Upper lobe of left lung (tissue), 4 donors: ENCODE measurements around the gene YPEL3.

Experiments used
- CTCF ChIP-seq, 6 experiments: fragments of 450-650 bp in 4 of 6; fragments of 200-600 bp in 2 of 6; sonication (generic) in 2 of 6; IDR thresholded peaks; one replicate each; pipeline ENCODE4 v1.5.1; 2016 to 2019; ENCODE audit warnings: antibody characterized with exemption in 6 of 6
- EP300 ChIP-seq, 4 donors: sonication (generic); formaldehyde crosslinking; IDR thresholded peaks; one replicate each; pipeline ENCODE4 v1.5.1; 2017; ENCODE audit warnings: antibody characterized with exemption in 4 of 4, control low read depth in 2 of 4
- POLR2A ChIP-seq, 4 donors: fragments of 450-650 bp; IDR thresholded peaks; one replicate each; pipeline ENCODE4 v1.5.1; 2016 to 2017; ENCODE audit warnings: antibody characterized with exemption in 4 of 4, mild to moderate bottlenecking in 2 of 4
- POLR2AphosphoS5 ChIP-seq, 2 donors: sonication (generic); formaldehyde crosslinking; IDR thresholded peaks; one replicate each; pipeline ENCODE4 v1.5.1; 2017; ENCODE audit warnings: antibody characterized with exemption in 2 of 2

- TF ChIP-seq POLR2A (IDR thresholded peaks at IDR 0.05) (no peak), CTCF (IDR thresholded peaks at IDR 0.05) (no peak), EP300 (IDR thresholded peaks at IDR 0.05) (no peak), POLR2AphosphoS5 (IDR thresholded peaks at IDR 0.05) (no peak)
Measured at GRCh38 chr16:30132591-30132990, 36.6 kb upstream of the YPEL3 start.
